Large intestine (tissue), 3 donors: Measurements from ENCODE around the gene OIP5. TPM values are rescaled to one million over a fixed set of nuclear protein-coding genes. Genes with fewer than 3 reads are reported as not detected.
A peak's percentile ranks its signal among the peaks of the same experiment; 100 is the strongest.
"Not testable (repeated sequence)": the region's sequence is repeated elsewhere in the genome, so short reads cannot be mapped to it uniquely, and the experiment has no call there.

Experiments
- DNase-seq, 2 donors: peaks; one replicate each; pipeline versions ENCODE4 v3.0.0 to v3.0.0-alpha.2; 2013
- H3K27ac ChIP-seq: one replicate; pipeline ENCODE4 v1.5.1; 2013; ENCODE audit warnings: low read length
- H3K27me3 ChIP-seq: 2 replicates; pipeline ENCODE4 v1.6.1; 2013; ENCODE audit warnings: low read length; ENCODE audit not compliant: control insufficient read depth, insufficient read depth
- H3K36me3 ChIP-seq: 2 replicates; pipeline ENCODE4 v1.6.1; 2013; ENCODE audit warnings: low read length; ENCODE audit not compliant: control insufficient read depth, insufficient read depth
- H3K4me1 ChIP-seq: one replicate; pipeline ENCODE4 v1.6.1; 2013; ENCODE audit warnings: low read length; ENCODE audit not compliant: control insufficient read depth, insufficient read depth
- H3K4me3 ChIP-seq: one replicate; pipeline ENCODE4 v1.5.1; 2013; ENCODE audit warnings: low read length
- H3K9me3 ChIP-seq: one replicate; pipeline ENCODE4 v1.6.1; 2013; ENCODE audit warnings: mild to moderate bottlenecking, low read depth, low read length, moderate library complexity; ENCODE audit not compliant: control insufficient read depth
- WGBS: methylation state at CpG from one replicate; pipeline ENCODE4 v1.1.5; 2013; ENCODE audit warnings: low lambda C conversion rate; ENCODE audit not compliant: insufficient coverage; 5-methylcytosine and 5-hydroxymethylcytosine counted together
- polyA plus RNA-seq: library from polyadenylated mRNA; unstranded; fragments of 120-200 nt; gene quantifications from one replicate; pipeline ENCODE4 v1.2.1, GENCODE V29; 2013

Gene OIP5
- polyA plus RNA-seq, 1 donor: 6.0 TPM

- WGBS: no CpG with 5 or more reads among the region's 8 CpGs
- Histone ChIP-seq H3K9me3 (no peaks in the 10 kb centered on the region), H3K4me1 (peaks cover 27% of the 10 kb centered on the region), H3K4me3 (no peak overlapping the region), H3K27ac (no peak overlapping the region), H3K36me3 (peaks cover 24% of the 10 kb centered on the region), H3K27me3 (no peaks in the 10 kb centered on the region)
- no peak for DNase-seq
Measured at GRCh38 chr15:41262571-41262970, 69.8 kb downstream of the OIP5 start.

GRCh38 chr15:41260924-41261323, 71.5 kb downstream of the OIP5 start:
- not testable (repeated sequence) for H3K4me3 ChIP-seq, H3K27me3 ChIP-seq, H3K9me3 ChIP-seq, H3K27ac ChIP-seq, DNase-seq
- WGBS: 89% methylated on average over 1 of the region's 7 CpGs
- Histone ChIP-seq H3K36me3 (peaks cover 17% of the 10 kb centered on the region), H3K4me1 (peaks cover 30% of the 10 kb centered on the region)

GRCh38 chr15:41259546-41260189, 72.7 kb downstream of the OIP5 start:
- 58% methylated on average over 2 of the region's 12 CpGs for WGBS
- peak; percentile 54 to 72 for DNase-seq
- H3K9me3 ChIP-seq: no peaks in the 10 kb centered on the region
- peak overlapping the region; percentile 83 for H3K27ac ChIP-seq
- H3K36me3 ChIP-seq: peaks cover 14% of the 10 kb centered on the region
- peaks cover 33% of the 10 kb centered on the region for H3K4me1 ChIP-seq
- no peak overlapping the region for H3K4me3 ChIP-seq
- no peaks in the 10 kb centered on the region for H3K27me3 ChIP-seq

Other genes with a start within 250 kb of the OIP5 start
- gene INO80, start 216.3 kb downstream of the OIP5 start, polyA plus RNA-seq: 18.2 TPM
- gene EXD1, start 101.8 kb downstream of the OIP5 start, polyA plus RNA-seq: 0.01 TPM
- 55.8 TPM for gene CHP1, start 101.3 kb downstream of the OIP5 start, polyA plus RNA-seq
- gene NUSAP1, start 290 bp upstream of the OIP5 start, polyA plus RNA-seq: 39.4 TPM
- 18.7 TPM for gene NDUFAF1, start 69.9 kb upstream of the OIP5 start, polyA plus RNA-seq
- 42.0 TPM for gene RTF1, start 84.5 kb upstream of the OIP5 start, polyA plus RNA-seq
- gene ITPKA, start 161.3 kb upstream of the OIP5 start, polyA plus RNA-seq: 40.7 TPM
- gene LTK, start 181.2 kb upstream of the OIP5 start, polyA plus RNA-seq: 14.7 TPM
- 23.2 TPM for gene RPAP1, start 211.7 kb upstream of the OIP5 start, polyA plus RNA-seq
- 36.6 TPM for gene TYRO3, start 226.6 kb upstream of the OIP5 start, polyA plus RNA-seq